Neural progenitor cell (in vitro differentiated cells): Measurements from ENCODE around the gene TMEM52. TPM values are rescaled to one million over a fixed set of nuclear protein-coding genes. Genes with fewer than 3 reads are reported as not detected.

ENCODE experiments used
- DNase-seq: peaks from one replicate; pipeline ENCODE4 v3.0.0-alpha.2; 2016; ENCODE audit warnings: low spot score
- H2AFZ ChIP-seq: fragments of 200-600 bp; sonication (generic); replicated peaks from 2 replicates; pipeline ENCODE4 v1.6.1; 2016; ENCODE audit warnings: antibody characterized with exemption
- H3F3A ChIP-seq: fragments of 200-600 bp; sonication (generic); 2 replicates; pipeline ENCODE4 v1.6.1; 2016; ENCODE audit warnings: antibody characterized with exemption, low read depth
- H3K27ac ChIP-seq: fragments of 200-600 bp; sonication (generic); 2 replicates; pipeline ENCODE4 v1.5.1; 2016; ENCODE audit warnings: mild to moderate bottlenecking
- H3K27me3 ChIP-seq: fragments of 200-600 bp; sonication (generic); 2 replicates; pipeline ENCODE4 v1.6.1; 2016; ENCODE audit warnings: mild to moderate bottlenecking, moderate library complexity
- H3K36me3 ChIP-seq: fragments of 200-600 bp; sonication (generic); 2 replicates; pipeline ENCODE4 v1.5.1; 2016
- H3K4me1 ChIP-seq: fragments of 200-600 bp; sonication (generic); 2 replicates; pipeline ENCODE4 v1.6.1; 2016; ENCODE audit warnings: mixed run types
- H3K4me2 ChIP-seq: fragments of 200-600 bp; sonication (generic); 2 replicates; pipeline ENCODE4 v1.6.1; 2016
- H3K4me3 ChIP-seq: fragments of 200-600 bp; sonication (generic); 2 replicates; pipeline ENCODE4 v1.5.1; 2016
- H3K79me2 ChIP-seq: fragments of 200-600 bp; sonication (generic); 2 replicates; pipeline ENCODE4 v1.6.1; 2016; ENCODE audit warnings: low read depth
- H3K9ac ChIP-seq: fragments of 200-600 bp; sonication (generic); 2 replicates; pipeline ENCODE4 v1.6.1; 2016
- H3K9me3 ChIP-seq: fragments of 200-600 bp; sonication (generic); 2 replicates; pipeline ENCODE4 v1.5.1; 2016; ENCODE audit warnings: low read depth
- H4K20me1 ChIP-seq: fragments of 200-600 bp; sonication (generic); 2 replicates; pipeline ENCODE4 v1.6.1; 2016; ENCODE audit warnings: low read depth
- H3K27ac Mint-ChIP-seq: 3 replicates; pipeline ENCODE4 v1.8.0; 2021; ENCODE audit warnings: mixed read lengths
- H3K27me3 Mint-ChIP-seq: 2 replicates; pipeline ENCODE4 v1.8.0; 2022; ENCODE audit warnings: low read depth, mild to moderate bottlenecking, inconsistent platforms, moderate library complexity, mixed read lengths; ENCODE audit not compliant: insufficient read depth
- H3K36me3 Mint-ChIP-seq: 3 replicates; pipeline ENCODE4 v1.8.0; 2021; ENCODE audit warnings: mixed read lengths
- H3K4me1 Mint-ChIP-seq: 3 replicates; pipeline ENCODE4 v1.8.0; 2021; ENCODE audit warnings: mixed read lengths
- H3K4me3 Mint-ChIP-seq: 3 replicates; pipeline ENCODE4 v1.8.0; 2021; ENCODE audit warnings: mild to moderate bottlenecking, moderate library complexity, mixed read lengths
- H3K9me3 Mint-ChIP-seq: 3 replicates; pipeline ENCODE4 v1.8.0; 2020; ENCODE audit warnings: mixed read lengths
- EZH2 ChIP-seq: fragments of 200-600 bp; sonication (generic); IDR thresholded peaks from 2 replicates; pipeline ENCODE4 v1.6.1; 2017; ENCODE audit warnings: antibody characterized with exemption, mild to moderate bottlenecking, moderate library complexity
- EZH2phosphoT487 ChIP-seq: fragments of 200-600 bp; sonication (generic); IDR thresholded peaks from 2 replicates; pipeline ENCODE4 v1.6.1; 2017; ENCODE audit warnings: antibody characterized with exemption
- total RNA-seq: library from RNA; depleted of rRNA; stranded (reverse); fragments of >200 nt; gene quantifications from 2 replicates; pipeline ENCODE4 v1.2.3, GENCODE V29; 2015; ENCODE audit warnings: low replicate concordance
- TF ChIP-seq, protein P1 (sequence below): fragments of 200-600 bp; sonication (generic); IDR thresholded peaks from 2 replicates; pipeline ENCODE4 v1.5.1; 2017; ENCODE audit warnings: antibody characterized with exemption, mild to moderate bottlenecking

TMEM52 gene
- total RNA-seq, 1 donor from 2014 or later = 2.9 TPM

DNA sequence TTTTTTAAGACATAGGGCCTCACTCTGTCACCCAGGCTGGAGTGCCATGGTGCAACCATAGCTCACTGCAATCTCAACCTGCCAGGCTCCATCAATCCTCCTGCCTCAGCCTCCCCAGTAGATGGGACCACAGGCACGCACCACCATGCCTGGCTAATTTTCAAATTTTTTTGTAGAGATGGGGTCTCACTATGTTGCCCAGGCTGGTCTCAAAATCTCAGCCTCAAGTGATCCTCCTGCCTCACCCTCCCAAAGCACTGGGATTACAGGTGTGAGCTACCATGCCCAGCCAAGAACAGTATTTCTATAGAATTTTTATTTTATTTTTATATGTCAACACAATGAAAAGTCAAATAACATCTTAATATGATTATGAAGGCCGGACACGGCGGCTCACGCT is 39.1 kb downstream of the TMEM52 start:
- Histone ChIP-seq H3K79me2 (peaks cover 100% of the 10 kb centered on the region), H2AFZ (no peak overlapping the region), H3K27me3 (no peaks in the 10 kb centered on the region), H4K20me1 (peaks cover 94% of the 10 kb centered on the region), H3K27ac (no peak overlapping the region), H3K36me3 (no peaks in the 10 kb centered on the region), H3K9ac (no peak overlapping the region), H3K4me2 (no peak overlapping the region), H3F3A (peaks cover 17% of the 10 kb centered on the region), H3K4me1 (peaks cover 9% of the 10 kb centered on the region), H3K9me3 (no peaks in the 10 kb centered on the region), H3K4me3 (no peak overlapping the region)
- no peak overlapping the region for H3K27ac Mint-ChIP-seq
- H3K9me3 Mint-ChIP-seq = peaks cover 50% of the 10 kb centered on the region
- H3K27me3 Mint-ChIP-seq = no peaks in the 10 kb centered on the region
- H3K4me3 Mint-ChIP-seq = no peak overlapping the region
- TF ChIP-seq, protein P1, sequence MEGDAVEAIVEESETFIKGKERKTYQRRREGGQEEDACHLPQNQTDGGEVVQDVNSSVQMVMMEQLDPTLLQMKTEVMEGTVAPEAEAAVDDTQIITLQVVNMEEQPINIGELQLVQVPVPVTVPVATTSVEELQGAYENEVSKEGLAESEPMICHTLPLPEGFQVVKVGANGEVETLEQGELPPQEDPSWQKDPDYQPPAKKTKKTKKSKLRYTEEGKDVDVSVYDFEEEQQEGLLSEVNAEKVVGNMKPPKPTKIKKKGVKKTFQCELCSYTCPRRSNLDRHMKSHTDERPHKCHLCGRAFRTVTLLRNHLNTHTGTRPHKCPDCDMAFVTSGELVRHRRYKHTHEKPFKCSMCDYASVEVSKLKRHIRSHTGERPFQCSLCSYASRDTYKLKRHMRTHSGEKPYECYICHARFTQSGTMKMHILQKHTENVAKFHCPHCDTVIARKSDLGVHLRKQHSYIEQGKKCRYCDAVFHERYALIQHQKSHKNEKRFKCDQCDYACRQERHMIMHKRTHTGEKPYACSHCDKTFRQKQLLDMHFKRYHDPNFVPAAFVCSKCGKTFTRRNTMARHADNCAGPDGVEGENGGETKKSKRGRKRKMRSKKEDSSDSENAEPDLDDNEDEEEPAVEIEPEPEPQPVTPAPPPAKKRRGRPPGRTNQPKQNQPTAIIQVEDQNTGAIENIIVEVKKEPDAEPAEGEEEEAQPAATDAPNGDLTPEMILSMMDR = no peak
- TF ChIP-seq EZH2 (no peak), EZH2phosphoT487 (no peak)
- H3K4me1 Mint-ChIP-seq = peaks cover 6% of the 10 kb centered on the region
- DNase-seq = no peak
- H3K36me3 Mint-ChIP-seq = peaks cover 68% of the 10 kb centered on the region

DNA sequence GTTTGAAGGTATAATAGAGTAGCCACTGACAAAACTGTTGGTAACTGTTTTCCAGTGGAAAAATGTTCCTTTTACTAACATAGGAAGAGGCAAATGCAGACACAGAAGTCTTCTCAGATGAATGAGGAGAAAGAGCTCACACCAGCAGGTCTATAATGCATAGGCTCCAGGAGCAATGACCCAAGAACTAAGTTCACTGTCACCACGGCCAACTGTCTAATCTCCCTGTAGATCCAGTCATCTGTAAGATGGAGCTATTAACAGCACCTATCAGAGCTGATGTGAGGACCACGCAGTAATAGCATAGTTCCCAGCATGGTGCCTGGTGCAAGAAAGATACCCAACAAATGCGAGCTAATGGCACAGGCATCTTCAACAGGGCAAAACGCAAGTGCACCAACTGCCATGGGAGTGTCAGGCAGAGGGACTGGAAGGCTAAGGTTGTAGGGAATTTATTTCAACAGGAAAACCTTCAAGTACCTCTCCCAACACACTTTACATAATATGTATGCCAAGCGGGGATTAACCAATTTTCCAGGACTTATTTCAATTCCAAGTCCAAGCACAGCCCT is 41.1 kb downstream of the TMEM52 start:
- peaks cover 72% of the 10 kb centered on the region for H3K36me3 Mint-ChIP-seq
- peaks cover 58% of the 10 kb centered on the region for H3K9me3 Mint-ChIP-seq
- no peak overlapping the region for H3K4me3 Mint-ChIP-seq
- no peak overlapping the region for H3K27ac Mint-ChIP-seq
- no peaks in the 10 kb centered on the region for H3K4me1 Mint-ChIP-seq
- no peak overlapping the region for H3K27ac ChIP-seq
- no peak overlapping the region for H3K4me3 ChIP-seq
- H3K4me2 ChIP-seq = no peak overlapping the region
- H3F3A ChIP-seq = peaks cover 6% of the 10 kb centered on the region
- peaks cover 94% of the 10 kb centered on the region for H4K20me1 ChIP-seq
- DNase-seq = no peak
- no peak overlapping the region for H2AFZ ChIP-seq
- no peak overlapping the region for H3K9ac ChIP-seq
- no peaks in the 10 kb centered on the region for H3K36me3 ChIP-seq
- H3K27me3 Mint-ChIP-seq = peaks cover 2% of the 10 kb centered on the region
- H3K79me2 ChIP-seq = peaks cover 100% of the 10 kb centered on the region
- no peaks in the 10 kb centered on the region for H3K4me1 ChIP-seq
- TF ChIP-seq, protein P1 = no peak
- TF ChIP-seq EZH2phosphoT487 (no peak), EZH2 (no peak)
- no peaks in the 10 kb centered on the region for H3K9me3 ChIP-seq
- no peaks in the 10 kb centered on the region for H3K27me3 ChIP-seq

DNA sequence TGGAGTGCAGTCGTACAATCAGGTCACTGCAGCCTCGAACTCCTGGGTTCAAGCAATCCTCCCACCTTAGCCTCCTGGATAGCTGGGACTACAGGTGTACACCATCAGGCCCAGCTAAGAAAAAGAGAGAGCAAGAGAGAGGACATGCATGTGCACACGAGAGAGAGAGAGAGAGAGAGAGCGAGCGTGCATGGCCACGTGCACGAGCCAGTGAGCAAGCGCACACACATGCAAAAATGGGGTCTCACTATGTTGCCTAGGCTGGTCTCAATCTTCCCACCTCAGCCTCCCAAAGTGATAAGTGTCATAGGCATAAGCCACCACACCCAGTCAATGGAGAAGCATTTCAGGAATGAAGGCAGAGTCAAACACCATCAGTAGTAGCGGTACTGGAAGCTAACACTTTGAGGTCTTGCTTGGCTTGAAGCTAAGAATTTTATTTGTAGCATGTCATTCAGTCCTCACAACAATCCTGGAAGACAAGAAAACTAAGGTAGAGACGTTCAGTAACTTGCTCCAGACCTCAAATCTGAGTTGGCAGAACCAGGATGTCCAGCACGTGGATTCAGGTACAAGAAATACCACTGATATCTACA is 42.6 kb downstream of the TMEM52 start:
- Histone ChIP-seq H3K27me3 (no peaks in the 10 kb centered on the region), H4K20me1 (peaks cover 94% of the 10 kb centered on the region), H3K9me3 (no peaks in the 10 kb centered on the region), H3K27ac (no peak overlapping the region), H3K9ac (no peak overlapping the region), H3F3A (peaks cover 6% of the 10 kb centered on the region), H3K4me2 (no peak overlapping the region), H3K4me3 (no peak overlapping the region), H2AFZ (no peak overlapping the region), H3K4me1 (no peaks in the 10 kb centered on the region), H3K79me2 (peaks cover 100% of the 10 kb centered on the region), H3K36me3 (no peaks in the 10 kb centered on the region)
- peaks cover 4% of the 10 kb centered on the region for H3K27me3 Mint-ChIP-seq
- peaks cover 77% of the 10 kb centered on the region for H3K36me3 Mint-ChIP-seq
- no peak overlapping the region for H3K4me3 Mint-ChIP-seq
- DNase-seq = no peak
- no peak overlapping the region for H3K27ac Mint-ChIP-seq
- TF ChIP-seq EZH2 (no peak), EZH2phosphoT487 (no peak)
- TF ChIP-seq, protein P1 = no peak
- H3K9me3 Mint-ChIP-seq = peaks cover 60% of the 10 kb centered on the region
- no peaks in the 10 kb centered on the region for H3K4me1 Mint-ChIP-seq
